Thoracic aorta endothelial cell (primary cell): ENCODE measurements around the gene AK5. TPM values are rescaled to one million over a fixed set of nuclear protein-coding genes. Genes with fewer than 3 reads are reported as not detected.

Experiments used
- small RNA-seq: library from RNA; depleted of rRNA; stranded (forward); fragments of <200 nt; gene quantifications from one replicate; pipeline ENCODE3, GENCODE V24; 2012
- total RNA-seq: library from RNA; depleted of rRNA; stranded (reverse); fragments of >200 nt; gene quantifications from 2 replicates; pipeline ENCODE4 v1.2.3, GENCODE V29; 2012

The AK5 gene
- 0.65 and 8.2 TPM in 2 replicates for total RNA-seq

GRCh38 chr1:77281491-77282186, at the start of gene AK5:
TSS of gene AK5 (plus strand) at chr1:77282019. CDS start at chr1:77282314, 295 bp downstream.

Small RNA genes lying within 50 kb of the gene (small RNA-seq; reads per million reads assigned to genes)
- gene RNU7-8P, result not detected

Other genes starting within 250 kb of the AK5 start
- 41.1 and 43.1 TPM in 2 replicates for gene PIGK, start 62.6 kb upstream of the AK5 start, total RNA-seq